ENCODE data around the gene ADD2.

DNA sequence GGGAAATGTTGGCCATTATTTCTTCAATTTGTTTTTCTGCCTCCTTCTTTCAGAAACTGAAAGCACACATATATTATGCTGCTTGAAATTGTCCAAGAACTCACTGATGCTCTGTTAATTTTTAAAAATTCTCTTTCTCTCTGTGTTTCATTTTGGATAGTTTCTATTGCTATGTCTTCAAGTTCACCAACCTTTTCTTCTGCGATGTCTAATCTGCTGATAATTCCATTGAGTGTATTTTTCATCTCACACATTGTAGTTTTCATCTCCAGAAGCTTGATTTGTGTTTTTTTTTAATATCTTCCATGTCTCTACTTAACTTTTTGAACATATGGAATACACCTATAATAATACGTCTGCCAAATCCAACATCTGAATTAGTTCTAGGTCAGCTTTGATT, 116.3 kb downstream of the ADD2 start:
- TF ChIP-seq CTCF (IDR thresholded peaks at IDR 0.05) (no peak), POLR2A (IDR thresholded peaks at IDR 0.05) (no peak)

Measured in adrenal gland (tissue), 5 donors.